Measurements from ENCODE around the gene ATXN1.

Gene ATXN1

GRCh38 chr6:16720861-16721260, 40.4 kb downstream of the ATXN1 start:
- TF ChIP-seq CTCF (IDR thresholded peaks at IDR 0.05; ENCODE audit: borderline replicate concordance, insufficient read depth, low read depth, low read length), result no peak
- no peak overlapping the region for H3K4me3 ChIP-seq (ENCODE audit: low read depth, low read length)

GRCh38 chr6:16719488-16719887, 41.8 kb downstream of the ATXN1 start:
- no peak for TF ChIP-seq CTCF (IDR thresholded peaks at IDR 0.05; ENCODE audit: borderline replicate concordance, insufficient read depth, low read depth, low read length)
- no peak overlapping the region for H3K4me3 ChIP-seq (ENCODE audit: low read depth, low read length)

- TF ChIP-seq CTCF (IDR thresholded peaks at IDR 0.05; ENCODE audit: borderline replicate concordance, insufficient read depth, low read depth, low read length), result no peak
- H3K4me3 ChIP-seq (ENCODE audit: low read depth, low read length), result no peak overlapping the region
These were observed 42.9 kb downstream of the ATXN1 start for GRCh38 chr6:16718356-16718755.

GRCh38 chr6:16717275-16717942, 43.9 kb downstream of the ATXN1 start:
- H3K4me3 ChIP-seq (ENCODE audit: low read depth, low read length), result no peak overlapping the region
- TF ChIP-seq CTCF (IDR thresholded peaks at IDR 0.05; ENCODE audit: borderline replicate concordance, insufficient read depth, low read depth, low read length), result no peak

- no peak for TF ChIP-seq CTCF (IDR thresholded peaks at IDR 0.05; ENCODE audit: borderline replicate concordance, insufficient read depth, low read depth, low read length)
- H3K4me3 ChIP-seq (ENCODE audit: low read depth, low read length), result no peak overlapping the region
These were observed 44.9 kb downstream of the ATXN1 start for GRCh38 chr6:16716321-16716858.

GRCh38 chr6:16713597-16713996, 47.7 kb downstream of the ATXN1 start:
- H3K4me3 ChIP-seq (ENCODE audit: low read depth, low read length), result no peak overlapping the region
- TF ChIP-seq CTCF (IDR thresholded peaks at IDR 0.05; ENCODE audit: borderline replicate concordance, insufficient read depth, low read depth, low read length), result no peak

GRCh38 chr6:16712931-16713484, 48.3 kb downstream of the ATXN1 start:
- TF ChIP-seq CTCF (IDR thresholded peaks at IDR 0.05; ENCODE audit: borderline replicate concordance, insufficient read depth, low read depth, low read length), result peak; percentile 56; the same call in 1 of the 2 replicates
- H3K4me3 ChIP-seq (ENCODE audit: low read depth, low read length), result no peak overlapping the region

Measured in GM12875 (cell line).